H1 (cell line): ENCODE data around the gene NSG2. TPM values are rescaled to one million over a fixed set of nuclear protein-coding genes. Genes with fewer than 3 reads are reported as not detected.

Experiments used
- CHD7 ChIP-seq: fragments of 300-600 bp; sonication (generic); IDR thresholded peaks from 2 replicates; pipeline ENCODE4 v1.7.1; 2012; ENCODE audit warnings: low read length, moderate library complexity, mild to moderate bottlenecking, inconsistent platforms; ENCODE audit not compliant: insufficient replicate concordance
- HDAC2 ChIP-seq, 2 experiments: fragments of 300-600 bp in 1 of 2; sonication (generic) in 1 of 2; IDR thresholded peaks; 2 replicates each; pipeline ENCODE4 v1.6.1; 2011 to 2012; ENCODE audit warnings: low read depth in 2 of 2, low read length in 2 of 2, mild to moderate bottlenecking in 2 of 2, moderate library complexity in 2 of 2, borderline replicate concordance in 1 of 2, inconsistent platforms in 1 of 2
- NANOG ChIP-seq: IDR thresholded peaks from 2 replicates; pipeline ENCODE4 v1.6.1; 2011; ENCODE audit warnings: low read length, low read depth, mild to moderate bottlenecking, inconsistent platforms; ENCODE audit not compliant: insufficient read depth, poor library complexity, severe bottlenecking
- PHF8 ChIP-seq: fragments of 200-600 bp; sonication (generic); conservative IDR thresholded peaks from 2 replicates; pipeline ENCODE4 v1.7.1; 2012; ENCODE audit warnings: low read depth, mild to moderate bottlenecking, inconsistent platforms, low read length, moderate library complexity
- SP4 ChIP-seq: IDR thresholded peaks from 2 replicates; pipeline ENCODE4 v1.6.1; 2012; ENCODE audit warnings: low read length, inconsistent platforms
- USF2 ChIP-seq: IDR thresholded peaks from 2 replicates; pipeline ENCODE4 v1.6.1; 2011; ENCODE audit warnings: low read length, improper control_type of control experiment
- polyA plus RNA-seq, 7 experiments: library from polyadenylated mRNA; depleted of rRNA in 3 of 7; stranded (reverse) in 5 of 7; unstranded in 2 of 7; fragments of >200 nt in 5 of 7; fragments of 200-250 nt in 2 of 7; gene quantifications; 1 replicate in 5 of 7; 2 replicates in 1 of 7; 4 replicates in 1 of 7; pipeline versions ENCODE4 v1.2.1 to v1.2.3, GENCODE V29; 2011 to 2013; ENCODE audit warnings: missing spikeins in 2 of 7, mixed read lengths in 2 of 7
- total RNA-seq: library from RNA; stranded (reverse); fragmentation: NEBNext Ultra II Directional; extraction: Animal tissue kit (Norgen Biotek cat#: 25700); gene quantifications from 2 replicates; pipeline ENCODE4 v1.2.1, GENCODE V29; 2021
- TF ChIP-seq, protein P1 (sequence below): IDR thresholded peaks from 2 replicates; pipeline ENCODE4 v1.6.1; 2012; ENCODE audit warnings: inconsistent platforms
- TF ChIP-seq, protein P2 (sequence below): IDR thresholded peaks from 2 replicates; pipeline ENCODE4 v1.6.1; 2012; ENCODE audit warnings: inconsistent platforms

Gene NSG2
- total and polyA plus RNA-seq, 2 of the 8 experiments (the other 6 are each of a cell fraction or from before 2014, with no cell fraction given) = 0.56 to 0.78 TPM

DNA sequence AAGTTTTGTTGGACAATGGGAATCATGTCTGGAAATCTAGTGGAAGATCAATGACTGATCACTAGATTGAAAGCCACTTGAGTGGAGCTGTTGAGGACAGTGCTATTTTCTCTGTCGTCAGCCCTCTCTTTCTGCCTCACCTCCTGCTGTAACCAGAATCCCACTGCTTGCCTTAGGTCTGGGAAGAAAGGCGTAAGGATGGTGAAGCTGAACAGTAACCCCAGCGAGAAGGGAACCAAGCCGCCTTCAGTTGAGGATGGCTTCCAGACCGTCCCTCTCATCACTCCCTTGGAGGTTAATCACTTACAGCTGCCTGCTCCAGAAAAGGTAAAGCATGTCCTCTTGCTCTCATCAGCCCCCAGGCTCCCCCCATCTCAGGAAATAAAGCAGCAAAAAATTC lies 1.1 kb downstream of the NSG2 start (continued):
- no peak for TF ChIP-seq CHD7
- TF ChIP-seq HDAC2 (IDR thresholded peaks at IDR 0.05; ENCODE audit: borderline replicate concordance in 1 of 2, low read depth in 2 of 2, low read length in 2 of 2) = no peak
- TF ChIP-seq, protein P1, sequence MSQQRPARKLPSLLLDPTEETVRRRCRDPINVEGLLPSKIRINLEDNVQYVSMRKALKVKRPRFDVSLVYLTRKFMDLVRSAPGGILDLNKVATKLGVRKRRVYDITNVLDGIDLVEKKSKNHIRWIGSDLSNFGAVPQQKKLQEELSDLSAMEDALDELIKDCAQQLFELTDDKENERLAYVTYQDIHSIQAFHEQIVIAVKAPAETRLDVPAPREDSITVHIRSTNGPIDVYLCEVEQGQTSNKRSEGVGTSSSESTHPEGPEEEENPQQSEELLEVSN = no peak
- TF ChIP-seq, protein P2, sequence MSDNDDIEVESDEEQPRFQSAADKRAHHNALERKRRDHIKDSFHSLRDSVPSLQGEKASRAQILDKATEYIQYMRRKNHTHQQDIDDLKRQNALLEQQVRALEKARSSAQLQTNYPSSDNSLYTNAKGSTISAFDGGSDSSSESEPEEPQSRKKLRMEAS = no peak
- no peak for TF ChIP-seq PHF8
- TF ChIP-seq SP4 = no peak
- no peak for TF ChIP-seq USF2
- TF ChIP-seq NANOG = no peak
